Naive B cell (primary cell): Measurements from ENCODE around the gene REM2. TPM values are rescaled to one million over a fixed set of nuclear protein-coding genes. Genes with fewer than 3 reads are reported as not detected.
"Not testable (repeated sequence)": the region's sequence is repeated elsewhere in the genome, so short reads cannot be mapped to it uniquely, and the experiment has no call there.

Source experiments
- ATAC-seq, 2 donors: fragments of 150-1000 bp; cut with Tn5 transposase; 2 replicates each; pipeline ENCODE4 v1.10.0; 2021; ENCODE audit warnings: low read depth in 2 of 2, mild to moderate bottlenecking in 2 of 2, moderate library complexity in 2 of 2
- DNase-seq: peaks from one replicate; pipeline ENCODE4 v3.0.0; 2022
- H3K27ac Mint-ChIP-seq, 6 donors: one replicate each; pipeline ENCODE4 v1.8.0; 2020 to 2022; ENCODE audit warnings: mild to moderate bottlenecking in 6 of 6, mixed read lengths in 6 of 6, moderate library complexity in 5 of 6, inconsistent platforms in 2 of 6
- H3K27me3 Mint-ChIP-seq, 3 donors: one replicate each; pipeline ENCODE4 v1.8.0; 2021 to 2022; ENCODE audit warnings: mixed read lengths in 3 of 3, mild to moderate bottlenecking in 1 of 3
- H3K36me3 Mint-ChIP-seq, 2 donors: one replicate each; pipeline ENCODE4 v1.8.0; 2020 to 2022; ENCODE audit warnings: mixed read lengths in 2 of 2, inconsistent platforms in 1 of 2, mild to moderate bottlenecking in 1 of 2
- H3K4me1 Mint-ChIP-seq, 3 donors: one replicate each; pipeline ENCODE4 v1.8.0; 2020 to 2022; ENCODE audit warnings: mixed read lengths in 3 of 3, inconsistent platforms in 1 of 3, mild to moderate bottlenecking in 1 of 3, moderate library complexity in 1 of 3
- H3K4me3 Mint-ChIP-seq, 8 donors: one replicate each; pipeline ENCODE4 v1.8.0; 2020 to 2022; ENCODE audit warnings: mild to moderate bottlenecking in 8 of 8, mixed read lengths in 8 of 8, moderate library complexity in 8 of 8, inconsistent platforms in 2 of 8
- H3K9me3 Mint-ChIP-seq, 7 donors: one replicate each; pipeline ENCODE4 v1.8.0; 2020 to 2022; ENCODE audit warnings: mixed read lengths in 7 of 7, mild to moderate bottlenecking in 5 of 7, inconsistent platforms in 2 of 7, moderate library complexity in 1 of 7
- polyA plus RNA-seq, 6 donors: library from polyadenylated mRNA; unstranded; fragments of 300-500 nt; fragmentation: Illumina TruSeq; gene quantifications; one replicate each; pipeline ENCODE4 v1.2.3, GENCODE V29; 2021; ENCODE audit warnings: low read depth in 6 of 6

REM2 gene
- polyA plus RNA-seq, 6 donors from 2014 or later = 1.1 to 2.3 (median 1.4) TPM

- H3K27me3 Mint-ChIP-seq = peaks cover 0 to 48% (median 32%) of the 10 kb centered on the region in 3 donors
- peaks cover 4 to 23% (median 12%) of the 10 kb centered on the region in 3 donors for H3K4me1 Mint-ChIP-seq
- DNase-seq (no peak), ATAC-seq (no peak)
- H3K9me3 Mint-ChIP-seq = no peaks in the 10 kb centered on the region
- H3K4me3 Mint-ChIP-seq = no peak overlapping the region
- H3K27ac Mint-ChIP-seq = no peak overlapping the region
- H3K36me3 Mint-ChIP-seq = no peaks in the 10 kb centered on the region
Observed at GRCh38 chr14:22843123-22843925, 39.7 kb upstream of the REM2 start.

- no peak for ATAC-seq
- Mint-ChIP-seq H3K9me3 (no peaks in the 10 kb centered on the region), H3K4me3 (no peak overlapping the region), H3K27me3 (peaks cover 0 to 44% (median 39%) of the 10 kb centered on the region in 3 donors), H3K36me3 (no peaks in the 10 kb centered on the region), H3K27ac (peak overlapping the region in 1 of 6 donors; percentile 67), H3K4me1 (peaks cover 8 to 21% (median 9%) of the 10 kb centered on the region in 3 donors)
- DNase-seq = no peak
Observed at GRCh38 chr14:22844221-22845102, 38.6 kb upstream of the REM2 start.

DNA sequence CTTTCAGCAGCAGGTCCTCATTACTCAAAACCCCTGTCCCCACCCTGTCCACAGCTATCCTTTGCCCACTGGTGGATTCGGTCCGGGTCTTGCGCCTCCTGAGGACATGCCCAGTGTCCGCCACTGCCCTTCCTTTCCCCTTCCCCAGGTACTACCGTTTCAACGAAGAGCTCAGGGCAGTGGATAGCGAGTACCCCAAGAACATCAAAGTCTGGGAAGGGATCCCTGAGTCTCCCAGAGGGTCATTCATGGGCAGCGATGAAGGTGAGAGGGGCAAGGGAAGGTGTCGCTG lies 38.0 kb upstream of the REM2 start:
- DNase-seq (no peak), ATAC-seq (no peak)
- H3K27ac Mint-ChIP-seq = peak overlapping the region in 1 of 6 donors; percentile 67
- H3K36me3 Mint-ChIP-seq = no peaks in the 10 kb centered on the region
- no peak overlapping the region for H3K4me3 Mint-ChIP-seq
- peaks cover 5 to 21% (median 9%) of the 10 kb centered on the region in 3 donors for H3K4me1 Mint-ChIP-seq
- H3K9me3 Mint-ChIP-seq = no peaks in the 10 kb centered on the region
- H3K27me3 Mint-ChIP-seq = peaks cover 0 to 39% (median 38%) of the 10 kb centered on the region in 3 donors

- Mint-ChIP-seq H3K27ac (peak overlapping the region in 1 of 6 donors; percentile 32), H3K27me3 (peaks cover 0 to 39% (median 36%) of the 10 kb centered on the region in 3 donors), H3K9me3 (no peaks in the 10 kb centered on the region), H3K4me1 (peaks cover 3 to 21% (median 9%) of the 10 kb centered on the region in 3 donors), H3K4me3 (no peak overlapping the region), H3K36me3 (no peaks in the 10 kb centered on the region)
- DNase-seq (no peak), ATAC-seq (no peak)
Observed at GRCh38 chr14:22845821-22846625, 37.0 kb upstream of the REM2 start.

DNA sequence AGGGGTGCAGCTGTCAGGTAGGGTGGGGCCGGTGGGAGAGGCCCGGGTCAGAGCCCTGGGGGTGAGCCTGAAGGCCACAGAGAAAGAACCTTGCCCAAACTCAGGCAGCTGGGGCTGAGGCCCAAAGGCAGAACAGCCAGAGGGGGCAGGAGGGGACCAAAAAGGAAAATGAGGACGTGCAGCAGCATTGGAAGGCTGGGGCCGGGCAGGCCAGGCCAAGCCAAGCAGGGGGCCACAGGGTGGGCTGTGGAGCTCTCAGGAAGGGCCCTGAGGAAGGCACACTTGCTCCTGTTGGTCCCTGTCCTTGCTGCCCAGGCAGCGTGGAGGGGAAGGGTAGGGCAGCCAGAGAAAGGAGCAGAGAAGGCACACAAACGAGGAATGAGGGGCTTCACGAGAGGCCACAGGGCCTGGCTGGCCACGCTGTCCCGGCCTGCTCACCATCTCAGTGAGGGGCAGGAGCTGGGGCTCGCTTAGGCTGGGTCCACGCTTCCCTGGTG lies 36.2 kb upstream of the REM2 start:
- H3K9me3 Mint-ChIP-seq = no peaks in the 10 kb centered on the region
- ATAC-seq (no peak), DNase-seq (no peak)
- no peaks in the 10 kb centered on the region for H3K36me3 Mint-ChIP-seq
- H3K4me3 Mint-ChIP-seq = no peak overlapping the region
- H3K4me1 Mint-ChIP-seq = peaks cover 3 to 21% (median 9%) of the 10 kb centered on the region in 3 donors
- H3K27me3 Mint-ChIP-seq = peaks cover 0 to 39% (median 30%) of the 10 kb centered on the region in 3 donors
- H3K27ac Mint-ChIP-seq = peak overlapping the region in 1 of 6 donors; percentile 85

DNA sequence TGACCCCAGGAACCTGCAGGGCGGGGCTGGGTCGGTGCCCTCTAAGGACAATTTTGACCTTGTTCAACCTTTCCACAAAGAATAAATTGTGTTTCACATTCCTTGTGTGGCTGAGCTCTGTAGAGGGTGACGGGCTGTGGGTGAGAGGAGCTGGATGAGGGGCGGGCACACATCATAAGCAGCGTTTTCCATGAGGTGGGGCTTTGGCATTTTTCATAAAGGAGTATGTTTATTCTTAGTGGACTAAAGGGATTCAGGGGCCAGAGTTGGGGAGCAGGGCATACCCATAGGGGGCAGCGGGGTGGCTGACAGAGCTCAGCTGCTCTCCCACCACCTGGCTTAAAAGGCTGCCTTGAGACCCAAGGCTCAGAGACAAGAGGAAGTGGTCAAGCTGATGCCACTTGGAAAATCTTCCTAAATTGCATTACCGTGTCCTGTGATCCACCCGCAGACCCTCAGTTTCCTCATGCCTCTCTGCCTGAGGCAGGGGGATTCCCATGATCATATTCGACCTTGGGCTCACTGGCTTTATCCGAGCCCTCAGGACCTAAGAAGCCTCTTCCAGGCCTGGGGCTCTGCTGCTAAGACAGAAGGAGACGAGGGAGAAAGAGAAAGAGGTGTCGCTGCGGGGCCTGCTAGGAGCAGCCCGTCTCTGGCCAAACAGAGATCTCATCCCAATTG lies 35.2 kb upstream of the REM2 start:
- Mint-ChIP-seq H3K9me3 (no peaks in the 10 kb centered on the region), H3K36me3 (no peaks in the 10 kb centered on the region), H3K27ac (peak overlapping the region in 2 of 6 donors; percentile 65 to 81), H3K27me3 (peaks cover 0 to 39% (median 29%) of the 10 kb centered on the region in 3 donors), H3K4me1 (peaks cover 5 to 23% (median 10%) of the 10 kb centered on the region in 3 donors), H3K4me3 (no peak overlapping the region)
- no peak for ATAC-seq
- DNase-seq = no peak

DNA sequence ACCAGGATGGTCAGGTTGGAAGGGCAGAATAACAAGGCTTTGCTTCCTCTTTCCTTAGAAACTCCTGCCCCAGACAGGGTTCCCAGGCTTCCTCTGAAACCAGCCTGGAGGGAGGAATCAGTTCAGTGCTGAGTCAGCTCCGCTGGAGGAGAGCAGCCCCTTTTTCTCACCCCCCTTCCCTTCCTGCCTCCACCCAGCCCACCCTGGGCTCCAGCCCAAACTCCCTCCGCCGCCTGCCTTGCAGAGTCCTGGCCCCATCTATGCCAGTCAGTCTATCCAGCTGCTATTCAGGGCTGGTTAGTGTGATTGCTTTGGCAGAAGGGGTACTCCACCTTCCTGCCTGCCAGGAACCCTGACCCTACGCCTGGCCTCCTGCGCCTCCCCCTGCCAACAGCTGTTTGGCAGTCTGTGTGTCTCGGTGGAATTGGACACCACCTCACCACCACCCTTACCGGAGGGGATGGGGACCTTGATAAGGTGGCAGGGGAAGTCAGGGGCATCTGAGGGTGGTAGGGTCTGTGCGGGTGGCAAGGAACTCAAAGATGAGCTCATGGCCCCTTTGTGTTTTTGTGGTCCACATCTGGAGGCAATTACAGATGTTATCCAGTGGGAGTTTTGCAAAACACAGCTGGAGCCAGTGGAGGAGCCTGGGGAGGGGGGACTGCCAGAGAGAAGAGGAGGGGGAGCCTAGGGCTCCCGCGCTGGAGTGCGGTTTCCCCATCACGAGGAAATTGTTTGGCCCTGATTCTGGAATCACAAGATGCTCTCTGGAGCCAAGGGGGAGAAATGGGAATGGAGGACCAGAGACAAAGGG lies 34.5 kb upstream of the REM2 start:
- Mint-ChIP-seq H3K4me3 (no peak overlapping the region), H3K4me1 (peaks cover 13 to 30% (median 14%) of the 10 kb centered on the region in 3 donors), H3K9me3 (no peaks in the 10 kb centered on the region), H3K27me3 (peaks cover 0 to 39% (median 29%) of the 10 kb centered on the region in 3 donors), H3K36me3 (no peaks in the 10 kb centered on the region), H3K27ac (peak overlapping the region in 4 of 6 donors; percentile 15 to 66 (median 52))
- ATAC-seq (no peak), DNase-seq (no peak)

- Mint-ChIP-seq H3K4me1 (peaks cover 14 to 30% (median 14%) of the 10 kb centered on the region in 3 donors), H3K27ac (peak overlapping the region in 1 of 6 donors; percentile 39), H3K27me3 (peaks cover 0 to 39% (median 29%) of the 10 kb centered on the region in 3 donors), H3K36me3 (no peaks in the 10 kb centered on the region), H3K9me3 (no peaks in the 10 kb centered on the region), H3K4me3 (no peak overlapping the region)
- no peak for ATAC-seq
- DNase-seq = no peak
Observed at GRCh38 chr14:22849212-22849819, 33.7 kb upstream of the REM2 start.

GRCh38 chr14:22850944-22851764 lies 31.9 kb upstream of the REM2 start:
- peaks cover 14 to 30% (median 14%) of the 10 kb centered on the region in 3 donors for H3K4me1 Mint-ChIP-seq
- ATAC-seq (no peak), DNase-seq (no peak)
- H3K27ac Mint-ChIP-seq = peak overlapping the region in 1 of 6 donors; percentile 34
- no peaks in the 10 kb centered on the region for H3K36me3 Mint-ChIP-seq
- H3K9me3 Mint-ChIP-seq = peaks cover 0 to under 1% (median 0%) of the 10 kb centered on the region in 7 donors
- H3K27me3 Mint-ChIP-seq = peaks cover under 1 to 25% (median 21%) of the 10 kb centered on the region in 3 donors
- no peak overlapping the region for H3K4me3 Mint-ChIP-seq

DNA sequence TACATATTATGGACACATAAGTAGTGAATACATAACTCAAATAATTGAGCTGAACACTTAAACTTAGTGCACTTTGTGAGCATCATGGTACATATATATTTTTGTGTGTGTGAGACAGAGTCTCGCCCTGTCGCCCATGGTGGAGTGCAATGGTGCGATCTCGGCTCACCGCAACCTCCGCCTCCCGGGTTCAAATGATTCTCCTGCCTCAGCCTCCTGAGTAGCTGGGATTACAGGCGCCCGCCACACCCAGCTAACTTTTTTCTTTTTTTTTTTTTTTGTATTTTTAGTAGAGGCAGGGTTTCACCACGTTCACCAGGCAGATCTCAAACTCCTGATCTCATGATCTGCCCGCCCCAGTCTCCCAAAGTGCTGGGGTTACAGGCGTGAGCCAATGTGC lies 30.8 kb upstream of the REM2 start:
- DNase-seq = not testable (repeated sequence)

GRCh38 chr14:22852599-22852939 lies 30.5 kb upstream of the REM2 start:
- Mint-ChIP-seq H3K27ac (peak overlapping the region in 3 of 6 donors; percentile 72 to 84 (median 80)), H3K4me1 (peaks cover 14 to 22% (median 14%) of the 10 kb centered on the region in 3 donors), H3K27me3 (peaks cover 4 to 12% (median 12%) of the 10 kb centered on the region in 3 donors), H3K36me3 (no peaks in the 10 kb centered on the region), H3K4me3 (no peak overlapping the region), H3K9me3 (peaks cover 0 to 2% (median 0%) of the 10 kb centered on the region in 7 donors)
- no peak for DNase-seq
- ATAC-seq = no peak

More for the DNA sequence above, 30.8 kb upstream of the REM2 start:
- not testable (repeated sequence) for H3K4me3 Mint-ChIP-seq, H3K9me3 Mint-ChIP-seq, H3K36me3 Mint-ChIP-seq, H3K27ac Mint-ChIP-seq, ATAC-seq
- Mint-ChIP-seq H3K27me3 (peaks cover 4 to 16% (median 13%) of the 10 kb centered on the region in 3 donors), H3K4me1 (peaks cover 14 to 24% (median 14%) of the 10 kb centered on the region in 3 donors)
